Kidney (tissue), 14 donors: ENCODE measurements around the gene TXN. TPM values are rescaled to one million over a fixed set of nuclear protein-coding genes. Genes with fewer than 3 reads are reported as not detected.

Experiments used
- DNase-seq, 5 donors: peaks; one replicate each; pipeline ENCODE4 v3.0.0-alpha.2; 2013 to 2020
- FAIRE-seq: peaks from 2 replicates; lab custom pipeline; 2012; peaks lifted over from hg19 to GRCh38; lab: Jason Lieb, UNC
- H3K27ac ChIP-seq, 2 donors: one replicate each; pipeline ENCODE4 v1.7.0; 2013; ENCODE audit warnings: low read depth in 2 of 2, low read length in 2 of 2, inconsistent platforms in 1 of 2
- H3K27me3 ChIP-seq: one replicate; pipeline ENCODE4 v1.7.1; 2013; ENCODE audit warnings: low read length, inconsistent platforms; ENCODE audit not compliant: control insufficient read depth, insufficient read depth
- H3K36me3 ChIP-seq, 3 donors: one replicate each; pipeline versions ENCODE4 v1.7.0 to v1.7.1; 2013; ENCODE audit warnings: low read length in 3 of 3, control low read depth in 1 of 3, inconsistent platforms in 1 of 3; ENCODE audit not compliant: insufficient read depth in 3 of 3, control insufficient read depth in 2 of 3
- H3K4me1 ChIP-seq, 3 donors: one replicate each; pipeline versions ENCODE4 v1.7.0 to v1.7.1; 2013; ENCODE audit warnings: low read length in 3 of 3, inconsistent platforms in 1 of 3, low read depth in 1 of 3; ENCODE audit not compliant: control insufficient read depth in 2 of 3, insufficient read depth in 2 of 3
- H3K4me3 ChIP-seq, 3 donors: one replicate each; pipeline versions ENCODE4 v1.7.0 to v1.8.1; 2013; ENCODE audit warnings: low read length in 3 of 3, control low read depth in 1 of 3, inconsistent platforms in 1 of 3
- H3K9ac ChIP-seq, 3 donors: one replicate each; pipeline versions ENCODE4 v1.7.0 to v1.7.1; 2013; ENCODE audit warnings: low read length in 3 of 3, control low read depth in 1 of 3, inconsistent platforms in 1 of 3
- H3K9me3 ChIP-seq, 3 donors: one replicate each; pipeline versions ENCODE4 v1.7.0 to v1.7.1; 2013; ENCODE audit warnings: low read length in 3 of 3, control low read depth in 1 of 3, inconsistent platforms in 1 of 3; ENCODE audit not compliant: control insufficient read depth in 2 of 3, insufficient read depth in 1 of 3
- CTCF ChIP-seq: IDR thresholded peaks from 3 replicates; pipeline ENCODE4 v1.5.1; 2012; ENCODE audit warnings: mild to moderate bottlenecking, moderate library complexity, borderline replicate concordance; ENCODE audit not compliant: insufficient read depth; ENCODE audit errors: extremely low read depth
- intact Hi-C: fragments of 100-400 bp; cut with DNase I; formaldehyde crosslinking; loops from one replicate; pipeline ENCODE4 v1.11.1; 2022
- polyA plus RNA-seq: library from polyadenylated mRNA; stranded (reverse); fragments of 350-450 nt; fragmentation: Illumina TruSeq; extraction: RNeasy Lipid Tissue Mini Kit (QIAGEN cat#74804); gene quantifications from one replicate; pipeline ENCODE4 v1.2.3, GENCODE V29; 2014; ENCODE audit warnings: low read depth, low replicate concordance; ENCODE audit not compliant: insufficient read depth
- total RNA-seq: library from RNA; stranded (reverse); fragmentation: NEBNext Ultra II Directional; extraction: Animal tissue kit (Norgen Biotek cat#: 25700); gene quantifications from one replicate; pipeline ENCODE4 v1.2.1, GENCODE V29; 2021
- donor health status: control.
- donor health status: control.
- donor health status: control.
- donor health status: control.
- donor health status: control.
- donor health status: DM: yes; HTN: yes; CAD: no.
- donor health status: Normal renal cell carcinoma (clear cell type).

The TXN gene
- total and polyA plus RNA-seq, 2 donors from 2014 or later, result 145 to 541 TPM

GRCh38 chr9:110261632-110262031 lies 5.3 kb upstream of the TXN start:
- intact Hi-C loops, result no loop called here
- no peak for TF ChIP-seq CTCF
- DNase-seq (no peak), FAIRE-seq (no peak)
- H3K4me1 ChIP-seq, result peaks cover 0 to 10% (median 4%) of the 10 kb centered on the region in 3 donors
- H3K27me3 ChIP-seq, result no peaks in the 10 kb centered on the region
- no peaks in the 10 kb centered on the region for H3K36me3 ChIP-seq
- no peak overlapping the region for H3K9ac ChIP-seq
- no peak overlapping the region for H3K4me3 ChIP-seq
- H3K9me3 ChIP-seq, result no peaks in the 10 kb centered on the region
- no peak overlapping the region for H3K27ac ChIP-seq

GRCh38 chr9:110260911-110261310 lies 4.6 kb upstream of the TXN start:
- FAIRE-seq, result no peak
- no peak overlapping the region for H3K27ac ChIP-seq

GRCh38 chr9:110259566-110259965 lies 3.3 kb upstream of the TXN start:
- no peaks in the 10 kb centered on the region for H3K36me3 ChIP-seq
- no peak for TF ChIP-seq CTCF
- intact Hi-C loops, result no loop called here
- no peak for FAIRE-seq
- no peak overlapping the region for H3K9ac ChIP-seq
- no peaks in the 10 kb centered on the region for H3K27me3 ChIP-seq
- no peaks in the 10 kb centered on the region for H3K9me3 ChIP-seq
- H3K4me1 ChIP-seq, result peaks cover 0 to 10% (median 7%) of the 10 kb centered on the region in 3 donors
- no peak for DNase-seq
- H3K27ac ChIP-seq, result no peak overlapping the region
- H3K4me3 ChIP-seq, result no peak overlapping the region

More at GRCh38 chr9:110260911-110261310, 4.6 kb upstream of the TXN start:
- Histone ChIP-seq H3K36me3 (no peaks in the 10 kb centered on the region), H3K4me3 (no peak overlapping the region), H3K27me3 (no peaks in the 10 kb centered on the region), H3K4me1 (peaks cover 0 to 10% (median 4%) of the 10 kb centered on the region in 3 donors), H3K9me3 (no peaks in the 10 kb centered on the region), H3K9ac (no peak overlapping the region)
- no peak for TF ChIP-seq CTCF
- DNase-seq, result no peak
- intact Hi-C loops, result no loop called here

DNA sequence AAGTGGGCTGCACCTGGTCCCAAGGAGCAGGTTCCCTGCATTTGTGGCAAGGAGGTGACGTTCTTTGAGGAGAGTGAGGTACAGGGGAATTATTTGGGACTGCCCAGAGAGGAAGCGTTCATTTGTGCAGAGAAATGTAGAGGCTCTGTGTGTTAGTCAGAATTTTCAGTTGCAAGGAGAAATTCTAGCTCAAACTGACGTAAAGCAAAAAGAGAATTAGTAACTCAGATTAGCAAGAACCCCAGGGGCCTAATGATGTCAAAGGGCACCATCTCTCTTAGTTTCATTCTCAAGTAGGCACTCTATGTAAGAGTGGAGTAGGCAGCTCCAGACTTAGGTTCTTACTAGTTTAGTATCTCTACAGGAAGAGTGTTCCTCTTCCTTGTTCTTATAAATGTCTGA lies 2.4 kb upstream of the TXN start:
- H3K4me3 ChIP-seq, result no peak overlapping the region
- H3K36me3 ChIP-seq, result no peaks in the 10 kb centered on the region
- no peak for DNase-seq
- intact Hi-C loops, result no loop called here
- no peak overlapping the region for H3K27ac ChIP-seq
- no peaks in the 10 kb centered on the region for H3K27me3 ChIP-seq
- FAIRE-seq, result no peak
- peaks cover 0 to 10% (median 7%) of the 10 kb centered on the region in 3 donors for H3K4me1 ChIP-seq
- TF ChIP-seq CTCF, result no peak
- no peaks in the 10 kb centered on the region for H3K9me3 ChIP-seq
- no peak overlapping the region for H3K9ac ChIP-seq
